ACC112 (cell line): Measurements from ENCODE around the gene SHB.
A peak's percentile ranks its signal among the peaks of the same experiment; 100 is the strongest.

Experiments used
- H2AFZ ChIP-seq: fragments of 200-600 bp; sonication (generic); one replicate; pipeline ENCODE4 v1.6.0; 2017; ENCODE audit warnings: antibody characterized with exemption, low read length; ENCODE audit not compliant: unreplicated experiment
- H3K27ac ChIP-seq: fragments of 200-600 bp; sonication (generic); 2 replicates; pipeline ENCODE4 v1.5.1; 2014; ENCODE audit warnings: low read depth, mild to moderate bottlenecking, antibody characterized with exemption, low read length, moderate library complexity
- H3K27me3 ChIP-seq: fragments of 200-600 bp; sonication (generic); 2 replicates; pipeline ENCODE4 v1.6.1; 2014; ENCODE audit warnings: mild to moderate bottlenecking, antibody characterized with exemption, low read length, moderate library complexity, mixed read lengths; ENCODE audit not compliant: insufficient read depth
- H3K36me3 ChIP-seq: fragments of 200-600 bp; sonication (generic); 2 replicates; pipeline ENCODE4 v1.6.1; 2016; ENCODE audit warnings: mild to moderate bottlenecking, antibody characterized with exemption, low read length, moderate library complexity, mixed read lengths; ENCODE audit not compliant: insufficient read depth
- H3K4me1 ChIP-seq: fragments of 200-600 bp; sonication (generic); one replicate; pipeline ENCODE4 v1.6.1; 2016; ENCODE audit warnings: low read length, mixed read lengths; ENCODE audit not compliant: insufficient read depth, unreplicated experiment, control insufficient read depth
- H3K4me3 ChIP-seq: fragments of 200-600 bp; sonication (generic); 2 replicates; pipeline ENCODE4 v1.5.1; 2014; ENCODE audit warnings: mild to moderate bottlenecking, low read depth, low read length
- H3K79me2 ChIP-seq: fragments of 200-600 bp; sonication (generic); one replicate; pipeline ENCODE4 v1.6.0; 2016; ENCODE audit warnings: low read length; ENCODE audit not compliant: control insufficient read depth, unreplicated experiment, insufficient read depth

SHB gene

GRCh38 chr9:38039907-38040682 lies 28.9 kb downstream of the SHB start:
- no peaks in the 10 kb centered on the region for H3K36me3 ChIP-seq
- peaks cover 50% of the 10 kb centered on the region for H3K4me1 ChIP-seq
- peak overlapping the region; percentile 97; the same call in 1 of the 2 replicates for H3K27ac ChIP-seq
- no peak overlapping the region for H3K4me3 ChIP-seq
- H2AFZ ChIP-seq, result no peak overlapping the region
- no peaks in the 10 kb centered on the region for H3K27me3 ChIP-seq
- H3K79me2 ChIP-seq, result peaks cover 83% of the 10 kb centered on the region

GRCh38 chr9:38039090-38039906 lies 29.7 kb downstream of the SHB start:
- Histone ChIP-seq H3K36me3 (no peaks in the 10 kb centered on the region), H3K4me3 (no peak overlapping the region), H3K27ac (peak overlapping the region; percentile 97), H2AFZ (no peak overlapping the region), H3K27me3 (no peaks in the 10 kb centered on the region), H3K79me2 (peaks cover 83% of the 10 kb centered on the region), H3K4me1 (peaks cover 53% of the 10 kb centered on the region)

- Histone ChIP-seq H3K4me3 (no peak overlapping the region), H3K4me1 (peaks cover 53% of the 10 kb centered on the region), H3K27me3 (no peaks in the 10 kb centered on the region), H3K27ac (peak overlapping the region; percentile 97), H3K79me2 (peaks cover 85% of the 10 kb centered on the region), H3K36me3 (no peaks in the 10 kb centered on the region), H2AFZ (no peak overlapping the region)
These were observed 30.5 kb downstream of the SHB start for GRCh38 chr9:38038307-38039089.

- H2AFZ ChIP-seq, result no peak overlapping the region
- peak overlapping the region; percentile 97; the same call in 1 of the 2 replicates for H3K27ac ChIP-seq
- H3K36me3 ChIP-seq, result no peaks in the 10 kb centered on the region
- no peak overlapping the region for H3K4me3 ChIP-seq
- H3K79me2 ChIP-seq, result peaks cover 86% of the 10 kb centered on the region
- no peaks in the 10 kb centered on the region for H3K27me3 ChIP-seq
- H3K4me1 ChIP-seq, result peaks cover 55% of the 10 kb centered on the region
These were observed 31.1 kb downstream of the SHB start for GRCh38 chr9:38037981-38038306.

- H3K4me3 ChIP-seq, result peak overlapping the region; percentile 11; the same call in 1 of the 2 replicates
- peak overlapping the region; percentile 97 for H3K27ac ChIP-seq
- peaks cover 93% of the 10 kb centered on the region for H3K79me2 ChIP-seq
- no peak overlapping the region for H2AFZ ChIP-seq
- no peaks in the 10 kb centered on the region for H3K27me3 ChIP-seq
- peaks cover 68% of the 10 kb centered on the region for H3K4me1 ChIP-seq
- H3K36me3 ChIP-seq, result no peaks in the 10 kb centered on the region
These were observed 32.5 kb downstream of the SHB start for GRCh38 chr9:38036359-38037084.

GRCh38 chr9:38035873-38036272 lies 33.2 kb downstream of the SHB start:
- H3K4me3 ChIP-seq, result peak overlapping the region; percentile 32
- no peaks in the 10 kb centered on the region for H3K36me3 ChIP-seq
- H3K27ac ChIP-seq, result peak overlapping the region; percentile 97
- H3K79me2 ChIP-seq, result peaks cover 94% of the 10 kb centered on the region
- no peak overlapping the region for H2AFZ ChIP-seq
- peaks cover 68% of the 10 kb centered on the region for H3K4me1 ChIP-seq
- no peaks in the 10 kb centered on the region for H3K27me3 ChIP-seq

- Histone ChIP-seq H2AFZ (no peak overlapping the region), H3K27me3 (no peaks in the 10 kb centered on the region), H3K27ac (no peak overlapping the region), H3K79me2 (peaks cover 98% of the 10 kb centered on the region), H3K4me1 (peaks cover 59% of the 10 kb centered on the region), H3K36me3 (no peaks in the 10 kb centered on the region), H3K4me3 (no peak overlapping the region)
These were observed 35.1 kb downstream of the SHB start for GRCh38 chr9:38033941-38034340.

GRCh38 chr9:38032266-38033110 lies 36.5 kb downstream of the SHB start:
- Histone ChIP-seq H3K27ac (no peak overlapping the region), H3K4me3 (no peak overlapping the region), H3K4me1 (peaks cover 57% of the 10 kb centered on the region), H2AFZ (no peak overlapping the region), H3K79me2 (peaks cover 96% of the 10 kb centered on the region), H3K36me3 (no peaks in the 10 kb centered on the region), H3K27me3 (no peaks in the 10 kb centered on the region)

GRCh38 chr9:38031594-38031993 lies 37.4 kb downstream of the SHB start:
- Histone ChIP-seq H3K36me3 (no peaks in the 10 kb centered on the region), H2AFZ (no peak overlapping the region), H3K4me1 (peaks cover 57% of the 10 kb centered on the region), H3K27me3 (no peaks in the 10 kb centered on the region), H3K4me3 (no peak overlapping the region), H3K79me2 (peaks cover 93% of the 10 kb centered on the region), H3K27ac (no peak overlapping the region)
